Motor neuron (in vitro differentiated cells): ENCODE results near the gene LIFR. TPM values are rescaled to one million over a fixed set of nuclear protein-coding genes. Genes with fewer than 3 reads are reported as not detected.

Source experiments
- ATAC-seq, 8 experiments: fragments of 200-7000 bp; cut with Tn5 transposase; replicated peaks in 6 of 8; 2 replicates each; pipeline ENCODE4 v1.8.0; 2021; ENCODE audit warnings: mild to moderate bottlenecking in 8 of 8, moderate library complexity in 8 of 8
- H3K27ac ChIP-seq, 2 donors: fragments of 250-450 bp; sonication (Bioruptor Pico); 2 replicates each; pipeline ENCODE4 v1.9.0; 2021; ENCODE audit warnings: antibody characterized with exemption in 2 of 2, mild to moderate bottlenecking in 2 of 2, moderate library complexity in 1 of 2
- H3K4me1 ChIP-seq, 2 donors: fragments of 250-450 bp; sonication (Bioruptor Pico); replicated peaks in 1 of 2; 2 replicates each; pipeline ENCODE4 v1.6.1; 2021; ENCODE audit warnings: antibody characterized with exemption in 2 of 2, mild to moderate bottlenecking in 2 of 2, moderate library complexity in 1 of 2
- H3K4me3 ChIP-seq, 5 donors: fragments of 250-450 bp; sonication (Bioruptor Pico); 2 replicates each; pipeline ENCODE4 v1.9.0; 2021; ENCODE audit warnings: antibody characterized with exemption in 5 of 5, mild to moderate bottlenecking in 5 of 5, moderate library complexity in 4 of 5
- WGBS, 10 experiments: fragments of 450-650 bp; shearing (Covaris generic); methylation state at CpG; one replicate each; pipeline ENCODE4 v1.0.0; 2022; 5-methylcytosine and 5-hydroxymethylcytosine counted together
- in situ Hi-C, 9 experiments: fragments of 400-800 bp; cut with MboI; loops; one replicate each; pipeline ENCODE4 v1.15.0; 2021; ENCODE audit warnings: low sequenced_read_pairs in 9 of 9, low pct_unique_long_range_greater_than_20kb in 2 of 9; ENCODE audit not compliant: unreplicated experiment in 9 of 9
- total RNA-seq, 8 experiments: library from RNA; unstranded; fragments of 300-600 nt; gene quantifications; 2 replicates each; pipeline versions ENCODE4 v1.2.3 to v1.2.4, GENCODE V29; 2022

Gene LIFR
- total RNA-seq, 8 experiments from 2014 or later: 20.6 to 631 (median 74.4) TPM

DNA sequence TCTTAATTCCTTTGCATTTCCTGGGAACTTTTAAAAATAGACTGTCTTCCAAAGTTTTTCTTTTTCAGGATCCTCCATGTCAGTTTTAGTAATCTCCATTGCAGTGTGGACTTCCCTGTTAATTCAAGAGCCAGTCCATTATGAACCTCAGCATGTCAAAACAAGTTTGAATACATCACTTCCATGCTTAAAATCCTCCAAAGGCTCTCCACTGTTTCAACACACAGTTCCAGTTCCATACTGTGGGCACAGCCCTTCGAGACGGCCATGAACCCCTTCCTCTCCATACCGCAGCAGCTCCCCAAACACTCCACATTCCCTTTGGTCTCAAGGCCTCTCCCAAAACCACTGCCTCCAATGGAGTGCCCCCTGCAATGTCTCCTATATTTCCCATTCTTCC is 19.5 kb downstream of the LIFR start:
- no peak overlapping the region for H3K4me3 ChIP-seq
- in situ Hi-C loops: no loop called here
- H3K4me1 ChIP-seq: peaks cover 0 to 11% of the 10 kb centered on the region in 2 donors
- H3K27ac ChIP-seq: no peak overlapping the region
- ATAC-seq: no peak
- 83 to 100% (median 93%) methylated on average over 2 to 3 of the region's 3 CpGs; no CpG with 5 or more reads in 4 of the 10 experiments for WGBS, 10 experiments

DNA sequence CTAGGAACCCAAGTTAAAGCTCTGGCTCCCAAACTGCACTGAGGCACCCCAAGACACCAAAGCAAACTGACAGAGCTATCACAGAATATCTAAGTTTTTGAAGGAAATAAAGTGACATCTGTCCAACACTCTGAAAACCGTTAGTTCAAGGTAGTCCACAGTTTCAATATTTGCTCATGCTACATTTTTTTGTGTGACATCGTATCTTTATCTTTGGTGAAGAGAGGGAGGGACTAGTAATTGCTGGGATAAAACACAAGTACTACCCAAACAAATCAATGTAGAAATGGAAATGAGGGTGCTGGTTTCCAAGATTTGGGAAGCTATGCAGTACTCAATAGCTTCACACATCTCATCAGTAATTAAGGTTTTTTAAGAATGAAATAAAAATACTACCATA is 20.6 kb downstream of the LIFR start:
- no peak for ATAC-seq
- H3K4me1 ChIP-seq: peaks cover 0 to 11% of the 10 kb centered on the region in 2 donors
- H3K27ac ChIP-seq: no peak overlapping the region
- H3K4me3 ChIP-seq: no peak overlapping the region
- in situ Hi-C loops: no loop called here
- 73 to 100% (median 96%) methylated on average over 1 to 2 of the region's 2 CpGs; no CpG with 5 or more reads in 4 of the 10 experiments for WGBS, 10 experiments

DNA sequence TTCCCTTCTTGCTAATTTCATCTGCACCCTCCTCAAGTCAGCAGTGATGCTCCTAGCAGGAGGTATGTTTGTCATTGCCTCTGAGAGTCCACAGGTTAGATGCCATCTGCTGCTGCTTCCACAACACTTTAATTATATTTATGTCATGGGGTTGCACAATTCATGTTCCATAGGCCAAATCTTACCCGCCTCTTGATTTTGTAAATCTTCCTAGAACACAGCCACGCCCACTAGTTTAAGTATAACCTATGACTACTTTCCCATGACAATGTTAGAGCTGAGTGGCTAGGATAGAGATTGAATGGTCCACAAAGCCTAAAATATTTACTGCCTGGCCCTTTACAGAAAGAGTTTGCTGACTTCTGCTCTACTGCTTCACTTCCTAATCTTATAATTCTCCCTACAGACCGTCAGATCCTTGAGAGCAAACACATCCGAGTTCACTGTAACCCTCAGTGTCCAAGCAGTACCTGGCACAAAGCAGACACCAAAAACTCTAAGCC is 21.1 kb downstream of the LIFR start:
- ATAC-seq: peak in 2 of 8 experiments; percentile 16 to 41

DNA sequence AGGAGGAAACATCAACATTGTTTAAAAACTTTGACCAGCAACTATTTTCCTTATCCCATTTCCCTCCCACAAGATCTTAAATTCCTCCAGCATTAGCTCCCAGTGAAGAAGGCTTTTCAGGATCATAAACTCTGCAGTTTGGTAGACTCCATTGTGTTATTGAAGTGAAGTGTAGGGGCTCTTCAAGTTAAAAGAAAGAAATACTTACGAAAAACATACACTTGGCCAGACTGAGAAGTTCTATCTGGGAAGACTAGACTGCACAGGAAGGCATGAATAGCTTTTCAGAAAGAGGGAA is 22.3 kb downstream of the LIFR start:
- in situ Hi-C loops: no loop called here
- no peak overlapping the region for H3K27ac ChIP-seq
- WGBS, 10 experiments: 82 to 100% (median 90%) methylated on average over 1 of the region's 1 CpG; no CpG with 5 or more reads in 3 of the 10 experiments
- H3K4me3 ChIP-seq: no peak overlapping the region
- peaks cover 0 to 4% of the 10 kb centered on the region in 2 donors for H3K4me1 ChIP-seq
- peak in 1 of 8 experiments; percentile 50 for ATAC-seq

More for the DNA sequence above, 21.1 kb downstream of the LIFR start:
- in situ Hi-C loops: no loop called here
- 61 to 90% (median 78%) methylated on average over 2 to 4 of the region's 4 CpGs; no CpG with 5 or more reads in 3 of the 10 experiments for WGBS, 10 experiments
- Histone ChIP-seq H3K4me1 (peaks cover 0 to 8% of the 10 kb centered on the region in 2 donors), H3K27ac (no peak overlapping the region), H3K4me3 (no peak overlapping the region)

DNA sequence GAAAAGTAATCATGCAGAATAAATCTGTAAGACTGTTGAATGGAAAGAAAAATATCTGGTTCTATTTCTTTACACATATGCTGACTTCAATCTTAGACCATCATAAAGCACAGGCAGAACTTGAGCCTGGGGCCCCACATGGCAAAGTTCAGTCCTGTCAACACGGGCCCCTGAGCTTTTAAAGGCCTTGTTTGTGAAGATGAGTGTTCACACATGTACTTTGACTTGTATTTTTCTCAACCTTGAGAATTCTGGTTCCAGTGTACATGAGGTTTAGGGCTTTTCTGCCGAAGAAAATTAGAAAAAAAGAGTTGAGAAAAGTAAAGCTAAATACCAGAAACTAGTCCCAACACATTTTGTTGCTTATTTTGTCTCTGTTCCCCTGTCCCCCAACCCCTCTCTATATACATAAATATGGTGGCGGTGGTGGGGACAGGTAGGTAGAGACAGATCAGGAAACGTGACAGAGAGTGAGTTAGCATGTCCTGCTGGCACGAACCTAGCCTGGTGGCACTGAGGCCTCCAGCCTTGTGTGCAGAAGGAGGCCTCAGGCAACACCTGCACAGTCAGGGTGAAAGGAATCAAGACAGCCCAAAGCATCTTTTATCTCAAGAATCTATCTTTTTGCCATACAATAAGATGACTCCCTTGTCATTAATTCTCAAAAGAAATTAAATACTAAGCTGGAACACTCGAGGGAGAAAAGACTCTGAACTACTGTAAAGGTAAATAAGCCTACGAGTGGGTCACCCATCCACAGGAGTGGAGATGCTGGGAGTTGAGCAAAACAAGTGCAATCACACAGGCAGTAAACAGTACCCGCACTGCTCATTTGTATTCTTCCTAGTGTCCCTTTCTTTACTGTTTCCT is 22.9 kb downstream of the LIFR start:
- 40 to 93% (median 76%) methylated on average over 1 to 7 of the region's 8 CpGs for WGBS, 10 experiments
- no peak overlapping the region for H3K27ac ChIP-seq
- ATAC-seq: peak in 2 of 8 experiments; percentile 33 to 76

DNA sequence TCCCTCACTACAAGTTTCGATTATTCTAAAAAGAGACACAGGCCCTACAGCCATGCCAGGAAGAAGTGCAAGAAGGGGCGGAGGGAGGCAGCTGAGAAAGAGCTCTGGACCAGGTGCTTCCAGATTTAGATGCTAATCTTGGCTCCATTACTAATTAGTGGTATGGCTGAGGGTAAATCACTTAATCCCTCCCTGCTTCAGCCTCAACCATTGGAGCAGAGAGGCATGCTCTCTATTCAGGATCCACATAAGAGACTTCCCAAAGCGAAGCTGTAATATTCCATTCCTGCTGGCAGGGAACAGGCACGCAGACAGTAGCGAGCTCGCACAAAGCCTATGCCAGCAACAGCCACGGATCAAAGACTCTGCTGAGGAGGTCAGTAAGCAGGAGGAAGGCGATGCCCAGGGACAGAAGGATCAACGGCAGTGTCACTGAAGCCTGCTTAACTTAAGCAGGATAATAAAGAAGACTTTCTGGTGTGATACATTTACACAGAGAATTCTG is 24.2 kb downstream of the LIFR start:
- ATAC-seq: peak in 6 of 8 experiments; percentile 8 to 79 (median 41)
- no peak overlapping the region for H3K4me3 ChIP-seq
- no peak overlapping the region for H3K27ac ChIP-seq
- in situ Hi-C loops: no loop called here
- H3K4me1 ChIP-seq: peaks cover 0 to 4% of the 10 kb centered on the region in 2 donors
- WGBS, 10 experiments: 20 to 100% (median 69%) methylated on average over 1 to 7 of the region's 9 CpGs

More for the DNA sequence above, 22.9 kb downstream of the LIFR start:
- in situ Hi-C loops: no loop called here
- Histone ChIP-seq H3K4me3 (no peak overlapping the region), H3K4me1 (peaks cover 0 to 4% of the 10 kb centered on the region in 2 donors)

DNA sequence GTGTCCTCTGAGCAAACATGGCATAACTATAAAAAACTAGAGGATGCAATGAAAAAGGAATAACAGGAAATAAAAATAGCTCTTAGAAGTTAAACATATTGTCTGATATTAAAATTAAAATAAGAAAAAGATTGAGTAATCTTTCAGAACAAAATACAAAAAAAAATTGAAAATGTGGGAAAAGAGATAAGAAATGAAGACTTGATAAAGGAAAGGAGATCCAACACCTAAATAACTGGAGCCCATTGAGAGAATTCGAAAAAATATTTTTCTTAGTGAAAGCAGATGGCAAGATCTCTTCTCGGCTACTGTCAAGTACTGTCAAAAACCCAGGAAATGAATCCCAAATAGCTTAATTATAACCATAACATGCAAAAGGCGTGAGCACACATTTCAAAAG is 24.9 kb downstream of the LIFR start:
- Histone ChIP-seq H3K27ac (no peak overlapping the region), H3K4me1 (peaks cover 0 to 4% of the 10 kb centered on the region in 2 donors), H3K4me3 (no peak overlapping the region)
- no peak for ATAC-seq
- 50 to 100% (median 88%) methylated on average over 2 to 3 of the region's 3 CpGs for WGBS, 10 experiments
- in situ Hi-C loops: no loop called here

DNA sequence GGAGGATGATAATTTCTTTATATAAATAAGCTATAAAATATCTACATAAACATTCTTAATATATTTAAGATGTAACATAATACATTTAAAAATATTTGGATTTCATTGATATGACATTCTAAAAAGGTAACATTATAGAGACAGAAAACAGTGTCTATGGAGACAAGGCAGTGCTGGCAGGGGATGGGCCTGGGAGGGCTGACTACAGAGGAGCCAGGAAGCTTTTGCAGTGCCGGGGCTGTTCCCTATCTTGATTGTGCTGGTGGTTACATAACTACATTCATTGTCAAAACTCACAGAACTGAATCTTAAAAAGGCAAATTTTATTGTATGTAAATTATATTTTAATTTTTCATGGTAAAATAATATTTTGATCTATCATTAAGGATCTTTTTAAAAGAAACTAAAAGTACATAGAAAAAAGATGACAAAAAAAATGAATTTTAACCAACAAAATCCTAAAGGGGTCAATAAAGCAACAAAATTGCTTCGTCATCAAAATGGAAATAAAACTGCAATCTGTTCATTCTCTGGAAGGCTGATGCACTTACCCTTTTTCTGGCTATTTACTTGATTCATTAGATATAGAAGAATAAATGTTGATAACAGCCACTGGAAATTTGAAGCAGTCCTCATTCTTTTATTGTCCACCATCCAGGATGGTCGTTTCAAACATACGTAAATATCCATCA is 26.3 kb downstream of the LIFR start:
- H3K4me1 ChIP-seq: peaks cover 0 to 4% of the 10 kb centered on the region in 2 donors
- H3K4me3 ChIP-seq: no peak overlapping the region
- in situ Hi-C loops: no loop called here
- H3K27ac ChIP-seq: no peak overlapping the region
- WGBS, 10 experiments: 62 to 100% (median 88%) methylated on average over 1 to 4 of the region's 4 CpGs
- no peak for ATAC-seq

DNA sequence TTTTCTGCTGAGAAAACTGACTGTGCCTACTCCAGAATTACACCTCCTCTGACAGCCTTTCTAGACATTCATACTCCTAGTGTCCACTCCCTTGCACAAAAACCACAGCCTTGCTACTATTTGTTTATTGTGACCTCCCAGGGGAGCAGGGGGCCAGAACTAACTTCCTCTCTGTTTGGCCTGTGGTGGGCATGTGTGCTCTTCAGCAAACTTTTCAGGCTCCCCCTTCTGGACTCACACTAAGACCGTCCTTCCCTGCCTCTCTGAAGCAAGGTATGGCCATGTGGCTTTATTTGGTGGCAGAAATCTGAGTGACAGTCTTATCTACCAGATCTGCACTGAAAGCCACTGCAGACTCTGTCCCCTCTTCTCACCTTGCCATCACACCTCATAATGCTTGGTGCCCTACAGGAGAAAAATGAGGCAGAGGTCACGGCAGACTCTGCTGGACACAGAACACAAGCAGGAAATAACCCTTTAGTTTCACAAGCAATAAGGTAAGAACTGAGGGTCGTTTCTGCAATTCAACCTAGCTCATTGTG is 28.2 kb downstream of the LIFR start:
- Histone ChIP-seq H3K27ac (no peak overlapping the region), H3K4me1 (no peaks in the 10 kb centered on the region), H3K4me3 (no peak overlapping the region)
- no peak for ATAC-seq
- in situ Hi-C loops: no loop called here
- WGBS, 10 experiments: 57 to 100% (median 72%) methylated on average over 1 to 3 of the region's 3 CpGs; no CpG with 5 or more reads in 1 of the 10 experiments

DNA sequence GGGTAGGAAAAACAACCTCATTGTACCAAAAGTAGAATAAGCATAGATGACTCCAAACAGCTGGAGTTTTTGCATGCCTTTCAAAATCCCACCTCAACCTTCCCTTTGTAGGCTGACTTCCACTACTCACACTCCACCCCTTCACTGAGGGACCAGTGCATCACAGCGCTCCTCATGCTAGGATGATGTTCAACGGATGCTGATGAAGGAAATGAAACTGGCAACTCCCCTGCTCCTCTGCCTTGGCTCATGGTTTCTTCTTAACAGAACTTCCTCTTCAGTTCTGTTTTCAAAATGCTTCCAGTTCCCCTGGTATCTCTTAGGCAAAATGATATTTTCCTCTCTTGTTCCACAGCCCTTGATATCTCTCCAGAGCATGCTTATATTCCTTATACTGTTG is 29.0 kb downstream of the LIFR start:
- in situ Hi-C loops: no loop called here
- 92 to 100% (median 100%) methylated on average over 1 to 2 of the region's 2 CpGs; no CpG with 5 or more reads in 4 of the 10 experiments for WGBS, 10 experiments

DNA sequence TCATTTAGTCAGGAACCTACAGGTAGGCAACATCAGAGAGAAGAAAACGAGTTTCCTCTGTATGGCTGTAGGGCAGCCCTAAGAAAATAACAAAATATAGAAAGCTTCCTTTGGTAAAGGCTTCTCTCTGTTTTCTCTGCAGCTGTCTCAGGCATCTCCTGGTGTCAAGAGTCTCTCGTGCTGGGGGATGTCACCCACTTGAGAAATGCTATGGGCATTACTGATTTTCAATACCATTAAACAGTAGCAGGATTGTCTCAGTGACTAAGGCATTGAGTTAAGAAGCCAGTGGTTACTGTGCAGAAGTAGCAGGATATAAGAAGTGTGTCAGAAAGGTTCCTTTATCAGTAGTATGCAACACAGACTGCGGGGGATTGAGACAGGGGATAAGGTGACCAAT is 32.4 kb downstream of the LIFR start:
- ATAC-seq: no peak
- in situ Hi-C loops: no loop called here
- 68 to 100% (median 95%) methylated on average over 1 to 3 of the region's 3 CpGs; no CpG with 5 or more reads in 2 of the 10 experiments for WGBS, 10 experiments
- Histone ChIP-seq H3K27ac (no peak overlapping the region), H3K4me1 (no peaks in the 10 kb centered on the region), H3K4me3 (no peak overlapping the region)

More for the DNA sequence above, 29.0 kb downstream of the LIFR start:
- H3K4me3 ChIP-seq: no peak overlapping the region
- H3K4me1 ChIP-seq: no peaks in the 10 kb centered on the region
- H3K27ac ChIP-seq: no peak overlapping the region
- no peak for ATAC-seq

DNA sequence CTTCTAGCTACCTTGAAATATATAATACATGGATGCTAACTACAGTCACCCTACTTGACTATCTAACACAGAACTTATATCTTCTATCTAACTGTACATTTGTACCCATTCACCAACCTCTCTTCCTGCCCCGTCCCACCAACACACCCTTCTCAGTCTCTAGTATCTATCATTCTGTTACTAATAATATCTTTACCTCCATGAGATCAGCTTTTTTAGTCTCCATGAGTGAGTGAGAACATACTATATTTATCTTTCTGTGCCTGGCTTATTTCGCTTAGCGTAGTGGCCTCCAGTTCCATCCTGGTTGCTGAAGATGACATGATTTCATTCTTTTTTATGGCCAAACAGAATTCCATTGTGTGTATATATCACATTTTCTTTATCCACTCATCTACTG is 37.0 kb downstream of the LIFR start:
- no peak for ATAC-seq
- WGBS, 10 experiments: 86 to 100% (median 100%) methylated on average over 1 to 3 of the region's 3 CpGs; no CpG with 5 or more reads in 1 of the 10 experiments
- no peaks in the 10 kb centered on the region for H3K4me1 ChIP-seq
- H3K4me3 ChIP-seq: no peak overlapping the region
- in situ Hi-C loops: no loop called here
- H3K27ac ChIP-seq: no peak overlapping the region

DNA sequence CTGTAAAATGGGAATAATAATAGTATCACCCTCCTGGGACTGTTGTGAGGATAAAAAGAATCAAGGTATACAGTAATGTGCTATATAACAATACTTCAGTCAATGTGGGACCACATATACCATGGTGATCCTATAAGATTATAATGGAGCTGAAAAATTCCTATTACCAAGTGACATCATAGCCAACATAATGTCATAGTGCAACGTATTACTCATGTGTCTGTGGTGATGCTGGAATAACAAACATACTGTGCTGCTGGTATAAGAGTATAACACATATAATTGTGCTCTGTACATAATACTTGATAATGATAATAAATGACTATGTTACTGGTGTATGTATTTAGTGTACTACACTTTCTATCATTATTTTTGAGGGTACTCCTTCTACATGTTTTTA is 38.1 kb downstream of the LIFR start:
- Histone ChIP-seq H3K27ac (no peak overlapping the region), H3K4me3 (no peak overlapping the region), H3K4me1 (no peaks in the 10 kb centered on the region)
- 38 to 100% (median 88%) methylated on average over 1 of the region's 1 CpG; no CpG with 5 or more reads in 4 of the 10 experiments for WGBS, 10 experiments
- in situ Hi-C loops: no loop called here
- ATAC-seq: peak in 2 of 8 experiments; percentile 7 to 10
